ENCODE results near the gene BTG4.

DNA sequence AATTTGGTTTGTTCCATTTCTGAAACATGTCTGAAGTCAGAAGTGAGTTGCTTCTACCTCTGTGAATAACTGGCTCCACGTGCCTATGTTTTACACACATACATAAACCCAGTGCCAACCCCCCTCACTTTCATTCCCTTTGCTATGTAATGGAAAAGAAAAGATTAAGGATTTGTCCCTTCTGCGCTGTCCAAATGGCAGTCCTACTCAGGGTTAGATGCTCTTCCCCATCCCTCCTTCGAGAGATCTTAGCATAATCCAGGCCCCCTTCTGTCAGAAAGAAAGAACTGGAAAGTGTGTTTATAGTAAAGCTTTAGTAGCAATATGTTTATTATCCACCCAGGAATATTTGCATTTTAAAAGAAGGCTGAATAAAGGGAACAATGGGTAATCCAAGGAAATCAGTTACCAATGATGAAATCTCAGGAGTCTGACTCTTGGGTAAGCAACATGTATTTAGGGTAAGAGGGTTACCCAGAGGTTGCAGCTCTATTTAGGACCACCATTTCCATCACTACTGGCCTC, 25.2 kb upstream of the BTG4 start:
- TF ChIP-seq POLR2A (IDR thresholded peaks at IDR 0.05; ENCODE audit: low read length) (no peak), GATA1 (IDR thresholded peaks at IDR 0.05; ENCODE audit: low read depth, low read length) (no peak)

All from erythroblast (primary cell).